ENCODE measurements around the gene TOR3A.

TOR3A gene

GRCh38 chr1:179090923-179091322, 9.1 kb downstream of the TOR3A start:
- Histone ChIP-seq H4K8ac (ENCODE audit: low read depth, low read length) (no peak overlapping the region), H2AFZ (ENCODE audit: insufficient read depth, low read length, poor library complexity) (no peak overlapping the region), H4K91ac (ENCODE audit: low read depth, low read length) (no peak overlapping the region), H3K18ac (ENCODE audit: low read length) (no peak overlapping the region), H3K4me1 (ENCODE audit: control insufficient read depth in 1 of 2, insufficient read depth in 2 of 2, low read length in 2 of 2) (peaks cover 15 to 18% of the 10 kb centered on the region in 2 experiments), H3K27ac (ENCODE audit: low read depth, low read length) (no peak overlapping the region), H3K79me2 (ENCODE audit: control insufficient read depth, insufficient read depth, low read length, poor library complexity) (no peaks in the 10 kb centered on the region), H4K12ac (ENCODE audit: low read depth, low read length) (no peak overlapping the region), H3K27me3 (ENCODE audit: insufficient read depth, low read length) (no peaks in the 10 kb centered on the region), H3K4me2 (ENCODE audit: low read length) (no peak overlapping the region), H2BK12ac (ENCODE audit: low read length) (no peak overlapping the region), H3K79me1 (ENCODE audit: low read length) (no peaks in the 10 kb centered on the region), H3K14ac (ENCODE audit: low read length) (no peak overlapping the region), H3K4ac (ENCODE audit: low read depth, low read length) (no peak overlapping the region), H3K9ac (ENCODE audit: low read length) (no peak overlapping the region), H3K4me3 (ENCODE audit: low read depth, low read length) (no peak overlapping the region), H3K36me3 (ENCODE audit: control insufficient read depth in 1 of 2, insufficient read depth in 2 of 2, low read length in 2 of 2) (peaks cover 29 to 54% of the 10 kb centered on the region in 2 experiments), H3K9me3 (ENCODE audit: insufficient read depth, low read depth, low read length) (no peaks in the 10 kb centered on the region), H2BK5ac (ENCODE audit: low read depth, low read length, poor library complexity) (no peak overlapping the region), H2AK5ac (ENCODE audit: low read length) (no peak overlapping the region), H3K23ac (ENCODE audit: low read length) (no peak overlapping the region), H2BK120ac (ENCODE audit: insufficient read depth, low read length, poor library complexity) (no peak overlapping the region)
- WGBS (ENCODE audit: extremely low coverage, insufficient coverage, insufficient read length) = no CpG with 5 or more reads among the region's 4 CpGs
- no peak for DNase-seq

GRCh38 chr1:179091691-179092165, 9.9 kb downstream of the TOR3A start:
- Histone ChIP-seq H2BK12ac (ENCODE audit: low read length) (no peak overlapping the region), H3K18ac (ENCODE audit: low read length) (no peak overlapping the region), H3K4me2 (ENCODE audit: low read length) (no peak overlapping the region), H3K79me2 (ENCODE audit: control insufficient read depth, insufficient read depth, low read length, poor library complexity) (no peaks in the 10 kb centered on the region), H2BK120ac (ENCODE audit: insufficient read depth, low read length, poor library complexity) (no peak overlapping the region), H3K23ac (ENCODE audit: low read length) (no peak overlapping the region), H3K79me1 (ENCODE audit: low read length) (no peaks in the 10 kb centered on the region), H3K9ac (ENCODE audit: low read length) (no peak overlapping the region), H3K36me3 (ENCODE audit: control insufficient read depth in 1 of 2, insufficient read depth in 2 of 2, low read length in 2 of 2) (peaks cover 29 to 54% of the 10 kb centered on the region in 2 experiments), H3K9me3 (ENCODE audit: insufficient read depth, low read depth, low read length) (no peaks in the 10 kb centered on the region), H4K8ac (ENCODE audit: low read depth, low read length) (no peak overlapping the region), H4K91ac (ENCODE audit: low read depth, low read length) (no peak overlapping the region), H2AK5ac (ENCODE audit: low read length) (no peak overlapping the region), H2AFZ (ENCODE audit: insufficient read depth, low read length, poor library complexity) (no peak overlapping the region), H3K4me3 (ENCODE audit: low read depth, low read length) (no peak overlapping the region), H3K4me1 (ENCODE audit: control insufficient read depth in 1 of 2, insufficient read depth in 2 of 2, low read length in 2 of 2) (peaks cover 15 to 18% of the 10 kb centered on the region in 2 experiments), H2BK5ac (ENCODE audit: low read depth, low read length, poor library complexity) (no peak overlapping the region), H3K27me3 (ENCODE audit: insufficient read depth, low read length) (no peaks in the 10 kb centered on the region), H4K12ac (ENCODE audit: low read depth, low read length) (no peak overlapping the region), H3K4ac (ENCODE audit: low read depth, low read length) (no peak overlapping the region), H3K14ac (ENCODE audit: low read length) (no peak overlapping the region), H3K27ac (ENCODE audit: low read depth, low read length) (no peak overlapping the region)
- DNase-seq = no peak
- no CpG with 5 or more reads among the region's 5 CpGs for WGBS (ENCODE audit: extremely low coverage, insufficient coverage, insufficient read length)

- Histone ChIP-seq H3K4me1 (ENCODE audit: control insufficient read depth in 1 of 2, insufficient read depth in 2 of 2, low read length in 2 of 2) (peaks cover 15 to 18% of the 10 kb centered on the region in 2 experiments), H2BK5ac (ENCODE audit: low read depth, low read length, poor library complexity) (no peak overlapping the region), H3K36me3 (ENCODE audit: control insufficient read depth in 1 of 2, insufficient read depth in 2 of 2, low read length in 2 of 2) (peaks cover 31 to 54% of the 10 kb centered on the region in 2 experiments), H3K14ac (ENCODE audit: low read length) (no peak overlapping the region), H4K8ac (ENCODE audit: low read depth, low read length) (no peak overlapping the region), H3K23ac (ENCODE audit: low read length) (no peak overlapping the region), H2BK12ac (ENCODE audit: low read length) (no peak overlapping the region), H3K4me3 (ENCODE audit: low read depth, low read length) (peak overlapping the region; percentile 45), H2AK5ac (ENCODE audit: low read length) (no peak overlapping the region), H3K79me1 (ENCODE audit: low read length) (no peaks in the 10 kb centered on the region), H2BK120ac (ENCODE audit: insufficient read depth, low read length, poor library complexity) (no peak overlapping the region), H3K4ac (ENCODE audit: low read depth, low read length) (no peak overlapping the region), H3K9me3 (ENCODE audit: insufficient read depth, low read depth, low read length) (no peaks in the 10 kb centered on the region), H3K27ac (ENCODE audit: low read depth, low read length) (no peak overlapping the region), H2AFZ (ENCODE audit: insufficient read depth, low read length, poor library complexity) (no peak overlapping the region), H4K91ac (ENCODE audit: low read depth, low read length) (no peak overlapping the region), H3K9ac (ENCODE audit: low read length) (no peak overlapping the region), H3K27me3 (ENCODE audit: insufficient read depth, low read length) (no peaks in the 10 kb centered on the region), H4K12ac (ENCODE audit: low read depth, low read length) (no peak overlapping the region), H3K4me2 (ENCODE audit: low read length) (no peak overlapping the region), H3K79me2 (ENCODE audit: control insufficient read depth, insufficient read depth, low read length, poor library complexity) (no peaks in the 10 kb centered on the region), H3K18ac (ENCODE audit: low read length) (no peak overlapping the region)
- no peak for DNase-seq
- no CpG with 5 or more reads among the region's 9 CpGs for WGBS (ENCODE audit: extremely low coverage, insufficient coverage, insufficient read length)
These were observed 11.1 kb downstream of the TOR3A start for GRCh38 chr1:179092896-179093461.

GRCh38 chr1:179094818-179095217, 12.9 kb downstream of the TOR3A start:
- H3K27me3 ChIP-seq (ENCODE audit: insufficient read depth, low read length) = no peaks in the 10 kb centered on the region
- no peak overlapping the region for H2BK120ac ChIP-seq (ENCODE audit: insufficient read depth, low read length, poor library complexity)
- no peak overlapping the region for H3K14ac ChIP-seq (ENCODE audit: low read length)
- no peak overlapping the region for H2BK5ac ChIP-seq (ENCODE audit: low read depth, low read length, poor library complexity)
- H3K4me2 ChIP-seq (ENCODE audit: low read length) = no peak overlapping the region
- H2AFZ ChIP-seq (ENCODE audit: insufficient read depth, low read length, poor library complexity) = no peak overlapping the region
- H3K23ac ChIP-seq (ENCODE audit: low read length) = no peak overlapping the region
- no peaks in the 10 kb centered on the region for H3K79me2 ChIP-seq (ENCODE audit: control insufficient read depth, insufficient read depth, low read length, poor library complexity)
- H3K4me1 ChIP-seq (ENCODE audit: control insufficient read depth in 1 of 2, insufficient read depth in 2 of 2, low read length in 2 of 2) = peaks cover 13 to 14% of the 10 kb centered on the region in 2 experiments
- no peak overlapping the region for H4K12ac ChIP-seq (ENCODE audit: low read depth, low read length)
- H3K79me1 ChIP-seq (ENCODE audit: low read length) = no peaks in the 10 kb centered on the region
- no peak overlapping the region for H3K27ac ChIP-seq (ENCODE audit: low read depth, low read length)
- no peak overlapping the region for H4K8ac ChIP-seq (ENCODE audit: low read depth, low read length)
- no peak overlapping the region for H3K4ac ChIP-seq (ENCODE audit: low read depth, low read length)
- no peak overlapping the region for H3K4me3 ChIP-seq (ENCODE audit: low read depth, low read length)
- H3K18ac ChIP-seq (ENCODE audit: low read length) = no peak overlapping the region
- H3K9ac ChIP-seq (ENCODE audit: low read length) = no peak overlapping the region
- peaks cover 28 to 56% of the 10 kb centered on the region in 2 experiments for H3K36me3 ChIP-seq (ENCODE audit: control insufficient read depth in 1 of 2, insufficient read depth in 2 of 2, low read length in 2 of 2)
- H3K9me3 ChIP-seq (ENCODE audit: insufficient read depth, low read depth, low read length) = no peaks in the 10 kb centered on the region
- H4K91ac ChIP-seq (ENCODE audit: low read depth, low read length) = no peak overlapping the region
- no peak overlapping the region for H2BK12ac ChIP-seq (ENCODE audit: low read length)
- peak; percentile 16 to 44 for DNase-seq
- H2AK5ac ChIP-seq (ENCODE audit: low read length) = no peak overlapping the region
- no CpG with 5 or more reads among the region's 5 CpGs for WGBS (ENCODE audit: extremely low coverage, insufficient coverage, insufficient read length)

Measured in trophoblast cell (in vitro differentiated cells and primary cell).